ENCODE data around the gene COX18. TPM values are rescaled to one million over a fixed set of nuclear protein-coding genes. Genes with fewer than 3 reads are reported as not detected.

The COX18 gene
- total RNA-seq, 4 donors from 2014 or later, result 16.7 to 24.5 (median 22.1) TPM

DNA sequence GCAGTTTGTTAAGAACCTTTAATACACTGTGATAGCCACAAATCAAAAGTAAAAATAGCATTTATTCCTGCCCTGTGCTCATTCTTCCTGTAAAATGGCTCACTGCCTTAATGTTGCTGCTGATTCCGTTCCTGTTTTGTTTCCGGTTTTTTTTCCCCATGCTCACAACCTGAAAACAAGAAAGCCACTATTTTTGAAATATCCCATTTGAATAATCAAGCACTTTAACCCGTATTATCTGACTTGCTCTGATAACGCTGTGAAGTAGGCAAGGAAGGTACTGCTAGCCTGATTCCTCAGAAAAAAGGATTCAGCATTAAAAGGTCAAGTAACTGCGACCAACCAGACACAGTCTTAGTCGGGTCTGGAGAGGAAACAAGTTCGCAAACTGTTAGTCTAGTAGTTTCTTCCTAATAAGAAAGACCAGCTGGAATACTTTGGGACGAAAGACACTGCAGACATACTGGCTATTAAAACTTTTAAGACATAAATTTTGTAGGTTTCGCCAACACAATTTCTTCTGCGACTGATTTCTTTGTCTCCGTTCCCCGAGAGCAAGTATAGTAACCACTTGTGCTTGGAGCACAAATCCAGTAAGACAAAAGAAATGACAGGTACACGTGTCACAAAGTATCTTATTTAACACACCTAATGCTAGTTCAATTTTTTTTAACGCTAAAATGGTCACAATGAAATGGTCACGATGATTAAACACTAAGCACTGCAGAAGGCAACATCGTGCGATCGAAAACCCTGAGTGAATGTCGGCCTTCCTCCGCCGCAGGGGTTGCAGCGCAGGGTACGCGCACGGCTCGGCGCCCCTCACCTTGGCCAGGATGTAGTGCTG is 802 bp downstream of the COX18 start:
- H3K27me3 ChIP-seq, result no peaks in the 10 kb centered on the region
- H3K4me1 ChIP-seq, result peaks cover 0 to 36% (median 8%) of the 10 kb centered on the region in 4 donors
- H3K4me3 ChIP-seq, result peak overlapping the region; percentile 69 to 87 (median 82)
- WGBS, 2 donors, result 0% methylated on average over 26 to 27 of the region's 27 CpGs
- H3K36me3 ChIP-seq, result peaks cover 0 to 12% (median 0%) of the 10 kb centered on the region in 3 donors
- TF ChIP-seq POLR2A (IDR thresholded peaks at IDR 0.05) (no peak), EP300 (IDR thresholded peaks at IDR 0.05) (no peak), CTCF (IDR thresholded peaks at IDR 0.05) (no peak)
- peak overlapping the region; percentile 78 to 94 (median 91) for H3K27ac ChIP-seq
- no peak for DNase-seq (ENCODE audit: low spot score in 2 of 2)
- H3K9me3 ChIP-seq, result no peaks in the 10 kb centered on the region

DNA sequence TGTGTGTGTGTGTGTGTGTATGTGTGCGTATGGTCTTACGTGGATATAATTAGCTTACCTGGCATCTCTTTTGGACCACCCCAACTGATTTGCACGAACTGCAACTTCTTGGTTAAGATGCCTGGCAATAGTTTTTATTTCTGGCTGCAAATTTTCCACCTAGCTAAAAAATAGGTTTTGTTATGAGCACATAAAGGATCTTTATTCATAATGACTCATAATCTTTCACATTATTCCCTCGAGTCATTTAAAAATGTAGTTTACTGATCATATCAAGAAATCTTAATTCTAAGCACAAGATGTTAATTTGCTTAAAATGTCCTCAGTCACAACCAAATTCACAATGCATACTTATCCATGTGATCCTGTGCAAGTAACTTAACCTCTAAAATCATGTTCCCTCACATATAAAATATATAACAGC is 1.5 kb downstream of the COX18 start:
- TF ChIP-seq CTCF (IDR thresholded peaks at IDR 0.05), result no peak
- no peak for TF ChIP-seq POLR2A (IDR thresholded peaks at IDR 0.05)
- no peak for TF ChIP-seq EP300 (IDR thresholded peaks at IDR 0.05)
- H3K4me1 ChIP-seq, result peaks cover 0 to 36% (median 8%) of the 10 kb centered on the region in 4 donors
- H3K27ac ChIP-seq, result peak overlapping the region in 3 of 4 donors; percentile 91 to 94 (median 91)
- no peak for DNase-seq (ENCODE audit: low spot score in 2 of 2)
- WGBS, 2 donors, result 46 to 49% methylated on average over 4 of the region's 4 CpGs
- H3K27me3 ChIP-seq, result no peaks in the 10 kb centered on the region
- no peaks in the 10 kb centered on the region for H3K9me3 ChIP-seq
- H3K4me3 ChIP-seq, result peak overlapping the region; percentile 69 to 87 (median 82)
- peaks cover 0 to 11% (median 0%) of the 10 kb centered on the region in 3 donors for H3K36me3 ChIP-seq

- peaks cover 0 to 36% (median 8%) of the 10 kb centered on the region in 4 donors for H3K4me1 ChIP-seq
- 90 to 91% methylated on average over 2 of the region's 2 CpGs for WGBS, 2 donors
- no peak overlapping the region for H3K4me3 ChIP-seq
- H3K27me3 ChIP-seq, result no peaks in the 10 kb centered on the region
- TF ChIP-seq EP300 (IDR thresholded peaks at IDR 0.05) (no peak), CTCF (IDR thresholded peaks at IDR 0.05) (no peak), POLR2A (IDR thresholded peaks at IDR 0.05) (no peak)
- no peak for DNase-seq (ENCODE audit: low spot score in 2 of 2)
- H3K9me3 ChIP-seq, result no peaks in the 10 kb centered on the region
- no peak overlapping the region for H3K27ac ChIP-seq
- H3K36me3 ChIP-seq, result peaks cover 0 to 21% (median 0%) of the 10 kb centered on the region in 3 donors
Observed at GRCh38 chr4:73066928-73067327, 2.6 kb downstream of the COX18 start.

DNA sequence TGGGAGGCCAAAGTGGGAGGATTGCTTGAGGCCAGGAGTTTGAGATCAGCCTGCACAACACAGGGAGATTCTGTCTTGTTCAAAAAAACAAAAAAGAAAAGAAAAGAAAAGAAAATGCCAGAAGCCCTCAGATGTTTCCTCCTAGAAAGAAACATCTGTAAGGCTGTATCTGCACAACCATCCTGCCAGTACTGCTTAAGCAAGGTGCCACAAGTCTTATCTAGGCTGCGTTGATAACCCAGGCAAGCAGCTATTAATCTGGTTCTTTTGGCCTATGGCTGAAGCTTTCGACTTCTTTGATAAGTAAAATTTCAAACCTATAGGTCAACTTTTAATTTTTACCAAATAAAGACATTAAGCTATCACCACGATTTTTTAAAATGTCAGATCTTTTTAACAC is 3.1 kb downstream of the COX18 start:
- 92 to 95% methylated on average over 3 of the region's 3 CpGs for WGBS, 2 donors
- H3K27me3 ChIP-seq, result no peaks in the 10 kb centered on the region
- H3K9me3 ChIP-seq, result no peaks in the 10 kb centered on the region
- TF ChIP-seq POLR2A (IDR thresholded peaks at IDR 0.05) (no peak), EP300 (IDR thresholded peaks at IDR 0.05) (no peak), CTCF (IDR thresholded peaks at IDR 0.05) (no peak)
- H3K36me3 ChIP-seq, result peaks cover 0 to 26% (median under 1%) of the 10 kb centered on the region in 3 donors
- H3K4me1 ChIP-seq, result peaks cover 0 to 36% (median 8%) of the 10 kb centered on the region in 4 donors
- no peak overlapping the region for H3K27ac ChIP-seq
- H3K4me3 ChIP-seq, result no peak overlapping the region
- DNase-seq (ENCODE audit: low spot score in 2 of 2), result no peak

GRCh38 chr4:73064536-73064935 is 5.0 kb downstream of the COX18 start:
- H3K9me3 ChIP-seq, result no peaks in the 10 kb centered on the region
- TF ChIP-seq POLR2A (IDR thresholded peaks at IDR 0.05) (no peak), EP300 (IDR thresholded peaks at IDR 0.05) (no peak), CTCF (IDR thresholded peaks at IDR 0.05) (no peak)
- no peak overlapping the region for H3K27ac ChIP-seq
- H3K27me3 ChIP-seq, result no peaks in the 10 kb centered on the region
- no peak for DNase-seq (ENCODE audit: low spot score in 2 of 2)
- 82 to 83% methylated on average over 4 of the region's 4 CpGs for WGBS, 2 donors
- H3K36me3 ChIP-seq, result peaks cover 0 to 45% (median 3%) of the 10 kb centered on the region in 3 donors
- peaks cover 0 to 30% (median 5%) of the 10 kb centered on the region in 4 donors for H3K4me1 ChIP-seq
- H3K4me3 ChIP-seq, result no peak overlapping the region

Data from tibial nerve (tissue), 4 donors.